ENCODE results near the gene RASSF10. TPM values are rescaled to one million over a fixed set of nuclear protein-coding genes. Genes with fewer than 3 reads are reported as not detected.

The RASSF10 gene
- total RNA-seq, 2 experiments from 2014 or later: not detected

- ATAC-seq: no peak
- CTCF ChIA-PET: no interaction called here
- DNase-seq: no peak
Observed at GRCh38 chr11:12997168-12997567, 11.9 kb upstream of the RASSF10 start.

GRCh38 chr11:12998336-12998735 is 10.8 kb upstream of the RASSF10 start:
- no peak overlapping the region for H3K4me3 Mint-ChIP-seq
- DNase-seq (no peak), ATAC-seq (no peak)
- CTCF ChIA-PET: interaction anchor here (0.8 to 1.6 kb wide), 2 partner anchors 31 to 185 kb away, joined by 3 to 4 read pairs; no protein-coding TSS in a partner anchor
- POLR2A ChIA-PET: interaction anchor here (1.4 kb wide), 1 partner anchor 12 kb away, joined by 3 read pairs; no protein-coding TSS in a partner anchor
- no peaks in the 10 kb centered on the region for H3K4me1 Mint-ChIP-seq (ENCODE audit: low read depth)
- intact Hi-C loops (cut with micrococcal nuclease): no loop called here
- peaks cover 30% of the 10 kb centered on the region for H3K27me3 Mint-ChIP-seq
- no peaks in the 10 kb centered on the region for H3K36me3 Mint-ChIP-seq (ENCODE audit: low read depth)
- no peak overlapping the region for H3K27ac Mint-ChIP-seq
- H3K9me3 Mint-ChIP-seq: no peaks in the 10 kb centered on the region
- TF ChIP-seq, protein P1, sequence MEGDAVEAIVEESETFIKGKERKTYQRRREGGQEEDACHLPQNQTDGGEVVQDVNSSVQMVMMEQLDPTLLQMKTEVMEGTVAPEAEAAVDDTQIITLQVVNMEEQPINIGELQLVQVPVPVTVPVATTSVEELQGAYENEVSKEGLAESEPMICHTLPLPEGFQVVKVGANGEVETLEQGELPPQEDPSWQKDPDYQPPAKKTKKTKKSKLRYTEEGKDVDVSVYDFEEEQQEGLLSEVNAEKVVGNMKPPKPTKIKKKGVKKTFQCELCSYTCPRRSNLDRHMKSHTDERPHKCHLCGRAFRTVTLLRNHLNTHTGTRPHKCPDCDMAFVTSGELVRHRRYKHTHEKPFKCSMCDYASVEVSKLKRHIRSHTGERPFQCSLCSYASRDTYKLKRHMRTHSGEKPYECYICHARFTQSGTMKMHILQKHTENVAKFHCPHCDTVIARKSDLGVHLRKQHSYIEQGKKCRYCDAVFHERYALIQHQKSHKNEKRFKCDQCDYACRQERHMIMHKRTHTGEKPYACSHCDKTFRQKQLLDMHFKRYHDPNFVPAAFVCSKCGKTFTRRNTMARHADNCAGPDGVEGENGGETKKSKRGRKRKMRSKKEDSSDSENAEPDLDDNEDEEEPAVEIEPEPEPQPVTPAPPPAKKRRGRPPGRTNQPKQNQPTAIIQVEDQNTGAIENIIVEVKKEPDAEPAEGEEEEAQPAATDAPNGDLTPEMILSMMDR (IDR thresholded peaks at IDR 0.05): no peak

More at GRCh38 chr11:12997168-12997567, 11.9 kb upstream of the RASSF10 start:
- Mint-ChIP-seq H3K27ac (no peak overlapping the region), H3K9me3 (no peaks in the 10 kb centered on the region), H3K4me3 (no peak overlapping the region), H3K27me3 (peaks cover 32% of the 10 kb centered on the region), H3K36me3 (ENCODE audit: low read depth) (no peaks in the 10 kb centered on the region), H3K4me1 (ENCODE audit: low read depth) (no peaks in the 10 kb centered on the region)
- TF ChIP-seq, protein P1 (IDR thresholded peaks at IDR 0.05): no peak
- POLR2A ChIA-PET: no interaction called here
- intact Hi-C loops (cut with micrococcal nuclease): no loop called here

DNA sequence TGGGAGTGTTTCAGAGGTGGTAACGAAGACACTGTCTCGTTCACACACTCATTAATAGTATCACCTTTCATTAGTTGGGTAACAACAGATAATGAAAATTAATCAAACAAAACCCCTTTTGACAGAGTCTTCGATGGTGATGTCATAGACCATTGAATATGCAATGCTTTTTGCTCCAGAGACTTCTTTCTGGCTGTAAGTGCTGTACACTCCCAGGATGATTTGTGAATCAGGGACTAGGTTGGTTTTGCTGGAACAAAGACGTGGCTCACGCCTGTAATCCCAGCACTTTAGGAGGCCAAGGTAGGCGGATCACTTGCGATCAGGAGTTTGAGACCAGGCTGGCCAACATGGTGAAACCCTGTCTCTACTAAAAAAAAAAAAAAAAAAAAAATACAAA is 9.5 kb upstream of the RASSF10 start:
- no peak for ATAC-seq
- Mint-ChIP-seq H3K4me1 (ENCODE audit: low read depth) (no peaks in the 10 kb centered on the region), H3K27me3 (peaks cover 36% of the 10 kb centered on the region), H3K4me3 (no peak overlapping the region), H3K27ac (no peak overlapping the region), H3K36me3 (ENCODE audit: low read depth) (no peaks in the 10 kb centered on the region), H3K9me3 (no peaks in the 10 kb centered on the region)
- intact Hi-C loops (cut with micrococcal nuclease): no loop called here
- no peak for DNase-seq
- TF ChIP-seq, protein P1 (IDR thresholded peaks at IDR 0.05): no peak
- CTCF ChIA-PET: interaction anchor here (1.6 kb wide), 1 partner anchor 183 kb away, joined by 4 read pairs; no protein-coding TSS in a partner anchor
- POLR2A ChIA-PET: interaction anchor here (1.4 kb wide), 1 partner anchor 11 kb away, joined by 3 read pairs; no protein-coding TSS in a partner anchor

DNA sequence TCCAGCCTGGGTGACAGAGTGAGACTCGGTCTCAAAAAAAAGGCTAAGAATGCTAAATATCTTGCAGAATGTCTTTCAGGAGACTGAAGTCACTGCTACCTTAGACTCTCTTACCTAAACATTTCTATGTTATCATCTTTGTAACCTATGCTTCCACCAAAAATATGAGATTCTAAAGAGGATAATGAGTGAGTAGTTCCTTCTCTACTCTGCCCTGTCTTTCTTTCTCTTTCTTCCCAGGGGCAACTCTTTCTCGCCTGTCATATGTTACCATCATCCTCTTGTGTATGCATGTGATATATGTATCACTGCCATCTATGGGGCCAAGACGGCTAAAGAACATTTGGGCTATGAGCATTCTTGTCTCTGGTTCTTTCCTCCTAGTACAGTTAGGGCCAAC is 9.0 kb upstream of the RASSF10 start:
- TF ChIP-seq, protein P1 (IDR thresholded peaks at IDR 0.05): no peak
- DNase-seq (no peak), ATAC-seq (no peak)
- no peaks in the 10 kb centered on the region for H3K36me3 Mint-ChIP-seq (ENCODE audit: low read depth)
- H3K4me3 Mint-ChIP-seq: no peak overlapping the region
- intact Hi-C loops (cut with micrococcal nuclease): no loop called here
- no peak overlapping the region for H3K27ac Mint-ChIP-seq
- POLR2A ChIA-PET: no interaction called here
- CTCF ChIA-PET: interaction anchor here (1.6 kb wide), 1 partner anchor 183 kb away, joined by 4 read pairs; no protein-coding TSS in a partner anchor
- H3K4me1 Mint-ChIP-seq (ENCODE audit: low read depth): no peaks in the 10 kb centered on the region
- peaks cover 37% of the 10 kb centered on the region for H3K27me3 Mint-ChIP-seq
- no peaks in the 10 kb centered on the region for H3K9me3 Mint-ChIP-seq

DNA sequence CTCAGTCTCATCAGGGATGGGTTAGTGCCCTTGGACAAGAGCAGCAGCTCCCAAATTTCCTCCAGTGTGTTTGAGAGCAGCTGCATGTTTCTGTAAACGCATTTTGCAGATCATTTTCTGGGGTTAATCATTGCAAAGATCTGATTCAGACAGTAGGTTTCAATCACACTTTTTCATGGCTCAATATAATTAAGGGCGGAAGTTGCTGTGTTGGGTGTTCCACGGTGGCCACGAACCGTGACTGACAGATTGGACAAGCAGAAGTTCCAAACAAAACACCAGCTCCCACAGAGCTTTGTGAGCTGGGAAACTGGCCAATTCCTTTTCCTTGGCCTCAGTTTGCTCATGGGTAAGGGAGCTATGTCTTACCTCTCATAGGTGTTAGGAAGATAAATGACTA is 8.4 kb upstream of the RASSF10 start:
- Mint-ChIP-seq H3K4me1 (ENCODE audit: low read depth) (no peaks in the 10 kb centered on the region), H3K27ac (no peak overlapping the region), H3K36me3 (ENCODE audit: low read depth) (no peaks in the 10 kb centered on the region), H3K27me3 (peaks cover 39% of the 10 kb centered on the region), H3K4me3 (no peak overlapping the region), H3K9me3 (no peaks in the 10 kb centered on the region)
- intact Hi-C loops (cut with micrococcal nuclease): no loop called here
- ChIA-PET POLR2A (no interaction called here), CTCF (no interaction called here)
- TF ChIP-seq, protein P1 (IDR thresholded peaks at IDR 0.05): no peak
- DNase-seq (no peak), ATAC-seq (no peak)
